Measurements from ENCODE around the gene DEFB123. TPM values are rescaled to one million over a fixed set of nuclear protein-coding genes. Genes with fewer than 3 reads are reported as not detected.
"Not testable (repeated sequence)": the region's sequence is repeated elsewhere in the genome, so short reads cannot be mapped to it uniquely, and the experiment has no call there.

Gene DEFB123
- total and polyA plus RNA-seq, 4 donors, result not detected

DNA sequence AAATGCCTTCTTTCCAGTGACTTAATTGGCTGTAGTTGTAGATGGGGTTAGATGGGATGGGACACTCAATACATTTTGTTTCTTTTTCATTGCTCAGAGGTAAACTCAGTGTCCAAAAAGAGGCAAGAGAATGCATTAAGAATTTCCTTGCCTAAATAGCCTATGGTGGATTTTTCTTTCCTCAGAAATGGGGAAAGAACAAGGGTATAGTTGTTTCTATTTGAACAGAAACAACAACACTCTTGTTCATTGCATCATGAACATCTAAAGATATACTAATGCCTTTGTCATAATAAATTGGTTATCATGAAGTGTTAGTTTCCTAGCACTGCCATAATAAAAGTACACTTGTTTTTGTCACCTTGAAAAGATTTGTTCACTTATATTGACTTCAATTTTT lies 14.6 kb upstream of the DEFB123 start:
- DNase-seq (ENCODE audit: low spot score), result no peak
- H3K36me3 ChIP-seq (ENCODE audit: control insufficient read depth in 4 of 4, insufficient read depth in 3 of 4, low read depth in 1 of 4, low read length in 3 of 4), result no peaks in the 10 kb centered on the region
- no peak overlapping the region for H3K9ac ChIP-seq (ENCODE audit: low read depth in 1 of 2, low read length in 2 of 2)
- H3K9me3 ChIP-seq (ENCODE audit: control insufficient read depth in 4 of 4, low read length in 3 of 4), result no peaks in the 10 kb centered on the region
- H3K27ac ChIP-seq (ENCODE audit: low read depth in 1 of 2, low read length in 2 of 2), result no peak overlapping the region
- TF ChIP-seq TAF1 (conservative IDR thresholded peaks at IDR 0.05) (no peak), RAD21 (IDR thresholded peaks at IDR 0.05) (no peak), FOXA1 (IDR thresholded peaks at IDR 0.05) (no peak), SP1 (IDR thresholded peaks at IDR 0.05) (no peak), YY1 (IDR thresholded peaks at IDR 0.05) (no peak), JUND (IDR thresholded peaks at IDR 0.05) (no peak), FOXA2 (IDR thresholded peaks at IDR 0.05) (no peak), NR2F2 (IDR thresholded peaks at IDR 0.05) (no peak)
- TF ChIP-seq, protein P1, sequence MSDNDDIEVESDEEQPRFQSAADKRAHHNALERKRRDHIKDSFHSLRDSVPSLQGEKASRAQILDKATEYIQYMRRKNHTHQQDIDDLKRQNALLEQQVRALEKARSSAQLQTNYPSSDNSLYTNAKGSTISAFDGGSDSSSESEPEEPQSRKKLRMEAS (IDR thresholded peaks at IDR 0.05), result no peak
- H3K4me3 ChIP-seq (ENCODE audit: low read depth in 1 of 3, low read length in 3 of 3), result no peak overlapping the region
- H3K4me1 ChIP-seq (ENCODE audit: control insufficient read depth in 4 of 4, insufficient read depth in 4 of 4, low read length in 3 of 4), result no peaks in the 10 kb centered on the region
- no peaks in the 10 kb centered on the region for H3K27me3 ChIP-seq (ENCODE audit: control insufficient read depth in 4 of 4, insufficient read depth in 4 of 4, low read length in 3 of 4)

DNA sequence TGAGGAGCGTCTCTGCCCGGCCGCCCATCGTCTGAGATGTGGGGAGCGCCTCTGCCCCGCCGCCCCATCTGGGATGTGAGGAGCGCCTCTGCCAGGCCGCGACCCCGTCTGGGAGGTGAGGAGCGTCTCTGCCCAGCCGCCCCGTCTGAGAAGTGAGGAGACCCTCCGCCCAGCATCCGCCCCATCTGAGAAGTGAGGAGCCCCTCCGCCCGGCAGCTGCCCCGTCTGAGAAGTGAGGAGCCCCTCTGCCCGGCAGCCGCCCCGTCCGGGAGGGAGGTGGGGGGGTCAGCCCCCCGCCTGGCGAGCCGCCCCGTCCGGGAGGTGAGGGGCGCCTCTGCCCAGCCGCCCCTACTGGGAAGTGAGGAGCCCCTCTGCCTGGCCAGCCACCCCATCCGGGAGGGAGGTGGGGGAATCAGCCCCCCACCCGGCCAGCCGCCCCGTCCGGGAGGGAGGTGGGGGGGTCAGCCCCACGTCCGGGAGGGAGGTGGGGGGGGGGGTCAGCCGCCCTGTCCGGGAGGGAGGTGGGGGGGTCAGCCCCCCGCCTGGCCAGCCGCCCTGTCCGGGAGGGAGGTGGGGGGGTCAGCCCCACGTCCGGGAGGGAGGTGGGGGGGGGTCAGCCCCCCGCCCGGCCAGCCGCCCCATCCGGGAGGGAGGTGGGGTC lies 13.4 kb upstream of the DEFB123 start:
- not testable (repeated sequence) for H3K9me3 ChIP-seq (ENCODE audit: control insufficient read depth in 4 of 4, low read length in 3 of 4); H3K4me3 ChIP-seq (ENCODE audit: low read depth in 1 of 3, low read length in 3 of 3); H3K27me3 ChIP-seq (ENCODE audit: control insufficient read depth in 4 of 4, insufficient read depth in 4 of 4, low read length in 3 of 4); H3K4me1 ChIP-seq (ENCODE audit: control insufficient read depth in 4 of 4, insufficient read depth in 4 of 4, low read length in 3 of 4); DNase-seq (ENCODE audit: low spot score); H3K27ac ChIP-seq (ENCODE audit: low read depth in 1 of 2, low read length in 2 of 2); H3K9ac ChIP-seq (ENCODE audit: low read depth in 1 of 2, low read length in 2 of 2); H3K36me3 ChIP-seq (ENCODE audit: control insufficient read depth in 4 of 4, insufficient read depth in 3 of 4, low read depth in 1 of 4, low read length in 3 of 4)
- WGBS, result 91% methylated on average over 48 of the region's 48 CpGs

DNA sequence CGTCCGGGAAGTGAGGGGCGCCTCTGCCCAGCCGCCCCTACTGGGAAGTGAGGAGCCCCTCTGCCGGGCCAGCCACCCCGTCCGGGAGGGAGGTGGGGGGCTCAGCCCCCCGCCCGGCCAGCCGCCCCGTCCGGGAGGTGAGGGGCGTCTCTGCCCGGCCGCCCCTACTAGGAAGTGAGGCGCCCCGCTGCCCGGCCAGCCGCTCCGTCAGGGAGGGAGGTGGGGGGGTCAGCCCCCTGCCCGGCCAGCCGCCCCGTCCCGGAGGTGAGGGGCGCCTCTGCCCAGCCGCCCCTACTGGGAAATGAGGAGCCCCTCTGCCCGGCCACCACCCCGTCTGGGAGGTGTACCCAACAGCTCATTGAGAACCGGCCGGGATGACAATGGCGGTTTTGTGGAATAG lies 12.9 kb upstream of the DEFB123 start:
- not testable (repeated sequence) for H3K9ac ChIP-seq (ENCODE audit: low read depth in 1 of 2, low read length in 2 of 2); DNase-seq (ENCODE audit: low spot score); H3K36me3 ChIP-seq (ENCODE audit: control insufficient read depth in 4 of 4, insufficient read depth in 3 of 4, low read depth in 1 of 4, low read length in 3 of 4); H3K4me3 ChIP-seq (ENCODE audit: low read depth in 1 of 3, low read length in 3 of 3); H3K4me1 ChIP-seq (ENCODE audit: control insufficient read depth in 4 of 4, insufficient read depth in 4 of 4, low read length in 3 of 4); H3K27me3 ChIP-seq (ENCODE audit: control insufficient read depth in 4 of 4, insufficient read depth in 4 of 4, low read length in 3 of 4); H3K9me3 ChIP-seq (ENCODE audit: control insufficient read depth in 4 of 4, low read length in 3 of 4); H3K27ac ChIP-seq (ENCODE audit: low read depth in 1 of 2, low read length in 2 of 2)
- 94% methylated on average over 30 of the region's 31 CpGs for WGBS

DNA sequence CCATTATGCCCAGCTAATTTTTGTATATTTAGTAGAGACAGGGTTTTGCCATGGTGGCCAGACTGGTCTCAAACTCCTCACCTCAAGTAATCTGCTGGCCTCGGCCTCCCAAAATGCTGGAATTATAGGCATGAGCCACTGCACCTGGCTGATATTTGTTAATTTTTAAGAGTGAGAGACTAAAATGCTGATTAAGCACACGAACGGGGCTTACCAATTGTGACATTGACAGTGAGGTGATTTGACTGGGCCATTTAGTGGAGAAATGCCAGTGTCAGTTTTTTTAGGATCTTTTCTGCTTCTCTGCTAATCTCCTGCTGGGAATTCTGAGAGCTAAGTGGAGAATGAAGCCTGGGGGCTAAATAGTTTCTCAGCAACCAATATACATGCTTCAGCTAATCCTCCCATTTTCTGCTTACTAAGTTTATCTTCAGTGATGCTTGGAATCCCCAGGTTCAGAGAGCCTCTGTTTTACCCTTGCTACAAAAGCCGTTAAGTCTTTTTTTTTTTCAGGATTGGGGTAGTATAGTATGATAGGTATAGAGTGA lies 9.8 kb upstream of the DEFB123 start:
- WGBS, result 56% methylated on average over 4 of the region's 4 CpGs
- Histone ChIP-seq H3K9ac (ENCODE audit: low read depth in 1 of 2, low read length in 2 of 2) (no peak overlapping the region), H3K36me3 (ENCODE audit: control insufficient read depth in 4 of 4, insufficient read depth in 3 of 4, low read depth in 1 of 4, low read length in 3 of 4) (no peaks in the 10 kb centered on the region), H3K4me3 (ENCODE audit: low read depth in 1 of 3, low read length in 3 of 3) (no peak overlapping the region), H3K27ac (ENCODE audit: low read depth in 1 of 2, low read length in 2 of 2) (no peak overlapping the region), H3K4me1 (ENCODE audit: control insufficient read depth in 4 of 4, insufficient read depth in 4 of 4, low read length in 3 of 4) (no peaks in the 10 kb centered on the region), H3K27me3 (ENCODE audit: control insufficient read depth in 4 of 4, insufficient read depth in 4 of 4, low read length in 3 of 4) (peaks cover 0 to 3% (median 0%) of the 10 kb centered on the region in 4 donors), H3K9me3 (ENCODE audit: control insufficient read depth in 4 of 4, low read length in 3 of 4) (no peaks in the 10 kb centered on the region)
- DNase-seq (ENCODE audit: low spot score), result no peak
- no peak for TF ChIP-seq RAD21 (IDR thresholded peaks at IDR 0.05)
- no peak for TF ChIP-seq SP1 (IDR thresholded peaks at IDR 0.05)
- TF ChIP-seq EGR1 (IDR thresholded peaks at IDR 0.05; ENCODE audit: low read depth in 2 of 2), result no peak
- no peak for TF ChIP-seq FOXA1 (IDR thresholded peaks at IDR 0.05)
